CD4-positive, alpha-beta T cell (primary cell): ENCODE measurements around the gene RGS17. TPM values are rescaled to one million over a fixed set of nuclear protein-coding genes. Genes with fewer than 3 reads are reported as not detected.

ENCODE experiments used
- ATAC-seq: fragments of 200-7000 bp; cut with Tn5 transposase; one replicate; pipeline ENCODE4 v1.10.0; 2022; ENCODE audit warnings: mild to moderate bottlenecking; ENCODE audit not compliant: poor library complexity
- CTCF ChIA-PET: fragments of 350-600 bp; sonication (Branson Sonifier 250); formaldehyde crosslinking; loops from one replicate; lab custom pipeline; 2021; ENCODE audit warnings: antibody characterized with exemption, inconsistent platforms; lab: Charles Lee
- POLR2A ChIA-PET: fragments of 350-600 bp; sonication (Branson Sonifier 250); formaldehyde crosslinking; loops from one replicate; lab custom pipeline; 2021; ENCODE audit warnings: antibody characterized with exemption, inconsistent platforms; lab: Charles Lee
- DNase-seq, 14 experiments: peaks; one replicate each; pipeline ENCODE4 v3.0.0-alpha.2; 2013 to 2020; ENCODE audit warnings: mixed read lengths in 2 of 14
- H3K27ac ChIP-seq, 2 donors: one replicate each; pipeline versions ENCODE4 v1.5.1 to v1.7.0; 2013; ENCODE audit warnings: low read length in 2 of 2, low read depth in 1 of 2, mild to moderate bottlenecking in 1 of 2
- H3K27me3 ChIP-seq, 2 experiments: 1 replicate in 1 of 2; 2 replicates in 1 of 2; pipeline versions ENCODE4 v1.6.1 to v1.7.0; 2013; ENCODE audit warnings: low read length in 2 of 2, control low read depth in 1 of 2, mild to moderate bottlenecking in 1 of 2, moderate library complexity in 1 of 2; ENCODE audit not compliant: insufficient read depth in 2 of 2, control insufficient read depth in 1 of 2
- H3K36me3 ChIP-seq: one replicate; pipeline ENCODE4 v1.6.1; 2013; ENCODE audit warnings: low read length, control low read depth; ENCODE audit not compliant: insufficient read depth
- H3K4me1 ChIP-seq: one replicate; pipeline ENCODE4 v1.6.1; 2013; ENCODE audit warnings: low read length, control low read depth; ENCODE audit not compliant: insufficient read depth
- H3K4me3 ChIP-seq: one replicate; pipeline ENCODE4 v1.5.1; 2013; ENCODE audit warnings: mild to moderate bottlenecking, low read length, moderate library complexity
- H3K9me3 ChIP-seq, 2 experiments: 1 replicate in 1 of 2; 2 replicates in 1 of 2; pipeline versions ENCODE4 v1.6.1 to v1.7.0; 2013; ENCODE audit warnings: low read length in 2 of 2, mild to moderate bottlenecking in 2 of 2, control low read depth in 1 of 2, moderate library complexity in 1 of 2; ENCODE audit not compliant: control insufficient read depth in 1 of 2, insufficient read depth in 1 of 2
- H3K27ac Mint-ChIP-seq: one replicate; pipeline ENCODE4 v1.8.0; 2020; ENCODE audit warnings: mixed read lengths
- H3K27me3 Mint-ChIP-seq: one replicate; pipeline ENCODE4 v1.8.0; 2021; ENCODE audit warnings: mixed read lengths
- H3K36me3 Mint-ChIP-seq: one replicate; pipeline ENCODE4 v1.8.0; 2021; ENCODE audit warnings: low read depth, mixed read lengths
- H3K4me1 Mint-ChIP-seq: one replicate; pipeline ENCODE4 v1.8.0; 2021; ENCODE audit warnings: low read depth, mixed read lengths
- H3K4me3 Mint-ChIP-seq: one replicate; pipeline ENCODE4 v1.8.0; 2020; ENCODE audit warnings: mild to moderate bottlenecking, mixed read lengths
- H3K9me3 Mint-ChIP-seq: one replicate; pipeline ENCODE4 v1.8.0; 2020; ENCODE audit warnings: mixed read lengths
- CTCF ChIP-seq: fragments of 200-600 bp; IDR thresholded peaks from one replicate; pipeline ENCODE4 v1.8.0; 2022; ENCODE audit warnings: antibody characterized with exemption, mild to moderate bottlenecking
- intact Hi-C, 2 experiments: fragments of 100-400 bp; cut with DNase I in 1 of 2; cut with micrococcal nuclease in 1 of 2; formaldehyde crosslinking; loops; one replicate each; pipeline versions ENCODE4 v1.15.1 to v1.9.0; 2023 to 2025; cut with DNase I, micrococcal nuclease
- total RNA-seq, 174 experiments: library from RNA in 2 of 174; stranded (reverse) in 2 of 174; gene quantifications; one replicate each; pipeline ENCODE4 v1.2.3 and lab custom pipeline; 2021 to 2026

Gene RGS17
- total RNA-seq, 2 experiments from 2014 or later = not detected

DNA sequence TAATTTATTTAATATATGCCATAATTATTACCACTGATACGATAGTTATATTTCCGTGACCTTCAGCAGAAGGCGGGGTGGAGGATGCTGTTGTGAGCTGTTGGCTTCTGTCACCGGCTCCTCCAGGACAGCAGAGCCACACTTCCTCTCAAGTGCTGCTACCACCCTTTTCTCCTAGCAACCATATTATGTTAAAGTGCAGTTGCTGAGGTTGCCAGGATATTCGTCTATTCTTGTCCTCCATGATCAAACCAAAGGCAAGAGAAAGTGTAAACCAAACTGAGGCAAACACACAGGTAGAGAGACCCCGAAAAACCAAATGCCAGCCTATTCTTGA lies 27.8 kb downstream of the RGS17 start:
- Mint-ChIP-seq H3K4me1 (no peaks in the 10 kb centered on the region), H3K27me3 (peaks cover 23% of the 10 kb centered on the region), H3K4me3 (no peak overlapping the region), H3K9me3 (no peaks in the 10 kb centered on the region), H3K27ac (no peak overlapping the region), H3K36me3 (no peaks in the 10 kb centered on the region)
- H3K9me3 ChIP-seq = no peaks in the 10 kb centered on the region
- ATAC-seq (no peak), DNase-seq (no peak)
- no peak overlapping the region for H3K27ac ChIP-seq
- H3K4me1 ChIP-seq = no peaks in the 10 kb centered on the region
- TF ChIP-seq CTCF = no peak
- H3K27me3 ChIP-seq = peaks cover 0 to 7% of the 10 kb centered on the region in 2 experiments
- POLR2A ChIA-PET = no interaction called here
- H3K4me3 ChIP-seq = no peak overlapping the region
- no peaks in the 10 kb centered on the region for H3K36me3 ChIP-seq
- CTCF ChIA-PET = no interaction called here
- intact Hi-C loops = no loop called here

GRCh38 chr6:153102605-153103318 lies 28.3 kb downstream of the RGS17 start:
- Histone ChIP-seq H3K4me3 (no peak overlapping the region), H3K9me3 (no peaks in the 10 kb centered on the region), H3K27ac (no peak overlapping the region), H3K4me1 (no peaks in the 10 kb centered on the region), H3K27me3 (peaks cover 0 to 7% of the 10 kb centered on the region in 2 experiments), H3K36me3 (no peaks in the 10 kb centered on the region)
- no peak for ATAC-seq
- Mint-ChIP-seq H3K27ac (no peak overlapping the region), H3K4me3 (no peak overlapping the region), H3K36me3 (no peaks in the 10 kb centered on the region), H3K27me3 (peaks cover 24% of the 10 kb centered on the region), H3K4me1 (no peaks in the 10 kb centered on the region), H3K9me3 (no peaks in the 10 kb centered on the region)
- ChIA-PET CTCF (no interaction called here), POLR2A (no interaction called here)
- DNase-seq = no peak
- no peak for TF ChIP-seq CTCF
- intact Hi-C loops = no loop called here

DNA sequence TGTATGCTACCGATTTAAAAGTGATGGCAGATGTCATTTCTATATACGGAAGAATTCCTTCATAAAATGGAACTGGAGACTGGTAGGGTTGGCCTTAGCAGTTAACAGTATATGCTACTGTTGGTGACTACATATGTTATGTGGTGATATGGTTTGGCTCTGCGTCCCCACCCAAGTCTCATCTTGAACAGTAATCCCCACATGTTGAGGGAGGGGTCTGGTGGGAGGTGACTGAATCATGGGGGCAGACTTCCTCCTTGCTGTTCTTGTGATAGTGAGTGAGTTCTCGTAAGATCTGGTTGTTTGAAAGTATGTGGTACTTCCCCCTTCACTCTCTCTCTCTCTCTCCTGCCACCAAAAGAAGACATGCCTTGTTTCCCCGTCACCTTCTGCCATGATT lies 29.6 kb downstream of the RGS17 start:
- Mint-ChIP-seq H3K27me3 (peaks cover 27% of the 10 kb centered on the region), H3K36me3 (no peaks in the 10 kb centered on the region), H3K4me3 (no peak overlapping the region), H3K4me1 (no peaks in the 10 kb centered on the region), H3K27ac (no peak overlapping the region), H3K9me3 (no peaks in the 10 kb centered on the region)
- Histone ChIP-seq H3K9me3 (no peaks in the 10 kb centered on the region), H3K27me3 (peaks cover 0 to 7% of the 10 kb centered on the region in 2 experiments), H3K4me1 (no peaks in the 10 kb centered on the region), H3K36me3 (no peaks in the 10 kb centered on the region), H3K27ac (no peak overlapping the region), H3K4me3 (no peak overlapping the region)
- ATAC-seq = no peak
- TF ChIP-seq CTCF = no peak
- POLR2A ChIA-PET = no interaction called here
- CTCF ChIA-PET = no interaction called here
- no peak for DNase-seq
- intact Hi-C loops = no loop called here
